B cell (primary cell): ENCODE measurements around the gene RAD51B. TPM values are rescaled to one million over a fixed set of nuclear protein-coding genes. Genes with fewer than 3 reads are reported as not detected.

Source experiments
- ATAC-seq: fragments of 200-7000 bp; cut with Tn5 transposase; one replicate; pipeline ENCODE4 v1.10.0; 2021; ENCODE audit warnings: low read depth, mild to moderate bottlenecking, moderate number of reproducible peaks, moderate library complexity
- CTCF ChIA-PET: fragments of 350-600 bp; sonication (Branson Sonifier 250); formaldehyde crosslinking; loops from one replicate; lab custom pipeline; 2021; ENCODE audit warnings: antibody characterized with exemption, inconsistent platforms; lab: Charles Lee
- POLR2A ChIA-PET: fragments of 350-600 bp; sonication (Branson Sonifier 250); formaldehyde crosslinking; loops from one replicate; lab custom pipeline; 2021; ENCODE audit warnings: antibody characterized with exemption; lab: Charles Lee
- DNase-seq: peaks from one replicate; pipeline ENCODE4 v3.0.0; 2013
- H2AFZ ChIP-seq: 2 replicates; pipeline ENCODE4 v1.6.1; 2012; ENCODE audit warnings: mild to moderate bottlenecking, low read depth, low read length; ENCODE audit not compliant: insufficient read depth, poor library complexity, severe bottlenecking
- H3K27ac ChIP-seq, 2 donors: 1 replicate in 1 of 2; 2 replicates in 1 of 2; pipeline ENCODE4 v1.5.1; 2012 to 2013; ENCODE audit warnings: low read length in 2 of 2, mild to moderate bottlenecking in 2 of 2, moderate library complexity in 1 of 2
- H3K27me3 ChIP-seq, 4 experiments: fragments of 200-600 bp in 1 of 4; sonication (generic) in 1 of 4; replicated peaks in 1 of 4; 1 replicate in 2 of 4; 2 replicates in 2 of 4; pipeline versions ENCODE4 v1.6.1 to v1.7.0; 2013 to 2016; ENCODE audit warnings: low read length in 3 of 4, mild to moderate bottlenecking in 2 of 4, mixed read lengths in 1 of 4, moderate library complexity in 1 of 4; ENCODE audit not compliant: insufficient read depth in 4 of 4, control insufficient read depth in 3 of 4; ENCODE audit errors: control extremely low read depth in 1 of 4
- H3K36me3 ChIP-seq, 2 experiments: replicated peaks in 1 of 2; 1 replicate in 1 of 2; 2 replicates in 1 of 2; pipeline versions ENCODE4 v1.6.1 to v1.7.1; 2013; ENCODE audit warnings: low read length in 1 of 2; ENCODE audit not compliant: insufficient read depth in 2 of 2, control insufficient read depth in 1 of 2; ENCODE audit errors: control extremely low read depth in 1 of 2, extremely low read depth in 1 of 2
- H3K4me1 ChIP-seq, 2 donors: fragments of 200-600 bp in 1 of 2; sonication (generic) in 1 of 2; 1 replicate in 1 of 2; 2 replicates in 1 of 2; pipeline versions ENCODE4 v1.5.1 to v1.6.1; 2013 to 2017; ENCODE audit warnings: low read length in 2 of 2; ENCODE audit not compliant: control insufficient read depth in 2 of 2, insufficient read depth in 2 of 2
- H3K4me2 ChIP-seq: replicated peaks from 2 replicates; pipeline ENCODE3; 2012; ENCODE audit warnings: mild to moderate bottlenecking, low read depth, low read length; ENCODE audit not compliant: poor library complexity, severe bottlenecking
- H3K4me3 ChIP-seq, 5 experiments: fragments of 200-600 bp in 1 of 5; sonication (generic) in 1 of 5; 1 replicate in 3 of 5; 2 replicates in 2 of 5; pipeline versions ENCODE4 v1.5.1 to v1.7.0; 2011 to 2016; ENCODE audit warnings: low read length in 4 of 5, mild to moderate bottlenecking in 4 of 5, low read depth in 2 of 5, control low read depth in 1 of 5, moderate library complexity in 1 of 5; ENCODE audit not compliant: insufficient read depth in 1 of 5; ENCODE audit errors: control extremely low read depth in 1 of 5, extremely low read depth in 1 of 5
- H3K79me2 ChIP-seq: fragments of 200-600 bp; sonication (generic); one replicate; pipeline ENCODE4 v1.6.0; 2016; ENCODE audit warnings: low read length; ENCODE audit not compliant: control insufficient read depth, insufficient read depth
- H3K9ac ChIP-seq: fragments of 200-600 bp; sonication (generic); 2 replicates; pipeline ENCODE4 v1.6.1; 2017; ENCODE audit warnings: mild to moderate bottlenecking, low read length, moderate library complexity
- H3K9me3 ChIP-seq, 3 donors: one replicate each; pipeline versions ENCODE4 v1.6.1 to v1.7.1; 2013; ENCODE audit warnings: low read length in 2 of 3; ENCODE audit not compliant: control insufficient read depth in 2 of 3, insufficient read depth in 1 of 3; ENCODE audit errors: control extremely low read depth in 1 of 3
- H4K20me1 ChIP-seq: 2 replicates; pipeline ENCODE4 v1.6.0; 2012; ENCODE audit warnings: mild to moderate bottlenecking, low read length; ENCODE audit not compliant: insufficient read depth, control insufficient read depth, poor library complexity, severe bottlenecking
- H3K27ac Mint-ChIP-seq: one replicate; pipeline ENCODE4 v1.8.0; 2021; ENCODE audit warnings: mixed read lengths
- H3K27me3 Mint-ChIP-seq: one replicate; pipeline ENCODE4 v1.8.0; 2021; ENCODE audit warnings: mixed read lengths
- H3K4me1 Mint-ChIP-seq: one replicate; pipeline ENCODE4 v1.8.0; 2021; ENCODE audit warnings: mixed read lengths
- H3K4me3 Mint-ChIP-seq: one replicate; pipeline ENCODE4 v1.8.0; 2021; ENCODE audit warnings: mixed read lengths
- H3K9me3 Mint-ChIP-seq: one replicate; pipeline ENCODE4 v1.8.0; 2022; ENCODE audit warnings: mixed read lengths; ENCODE audit not compliant: insufficient read depth
- CTCF ChIP-seq: fragments of 200-600 bp; IDR thresholded peaks from one replicate; pipeline ENCODE4 v1.8.0; 2022; ENCODE audit warnings: antibody characterized with exemption, mild to moderate bottlenecking
- EZH2 ChIP-seq: IDR thresholded peaks from 2 replicates; pipeline ENCODE4 v1.6.1; 2012; ENCODE audit warnings: borderline replicate concordance, low read depth, mild to moderate bottlenecking, moderate library complexity, low read length; ENCODE audit not compliant: insufficient read depth, poor library complexity, severe bottlenecking
- WGBS: methylation state at CpG from one replicate; pipeline ENCODE4 v1.1.5; 2013; ENCODE audit warnings: missing lambda C conversion rate; ENCODE audit not compliant: insufficient coverage; 5-methylcytosine and 5-hydroxymethylcytosine counted together
- intact Hi-C: fragments of 100-400 bp; cut with micrococcal nuclease; formaldehyde crosslinking; loops from one replicate; pipeline ENCODE4 v1.10.0; 2022
- polyA plus RNA-seq: library from polyadenylated mRNA; depleted of rRNA; stranded (reverse); fragments of >200 nt; gene quantifications from 2 replicates; pipeline ENCODE4 v1.2.3, GENCODE V29; 2012
- total RNA-seq, 2 donors: library from RNA; stranded (reverse); fragments of 120-200 nt in 1 of 2; gene quantifications; 1 replicate in 1 of 2; 2 replicates in 1 of 2; pipeline versions ENCODE4 v1.2.3 to v1.2.4, GENCODE V29; 2013 to 2022

The RAD51B gene
- total and polyA plus RNA-seq, 2 donors (not counting 1 experiment from before 2014, with no cell fraction given): 6.5 to 60.6 TPM

- Histone ChIP-seq H3K27ac (no peak overlapping the region), H3K9me3 (peaks cover 0 to 1% (median 0%) of the 10 kb centered on the region in 3 donors), H3K9ac (no peak overlapping the region), H3K27me3 (no peaks in the 10 kb centered on the region), H3K79me2 (no peaks in the 10 kb centered on the region), H2AFZ (no peak overlapping the region), H3K4me3 (no peak overlapping the region), H3K4me2 (no peak overlapping the region), H4K20me1 (no peaks in the 10 kb centered on the region), H3K4me1 (no peaks in the 10 kb centered on the region), H3K36me3 (no peaks in the 10 kb centered on the region)
- H3K27me3 Mint-ChIP-seq: no peaks in the 10 kb centered on the region
- 100% methylated on average over 1 of the region's 2 CpGs for WGBS
- H3K4me1 Mint-ChIP-seq: no peaks in the 10 kb centered on the region
- ChIA-PET POLR2A (no interaction called here), CTCF (no interaction called here)
- ATAC-seq (no peak), DNase-seq (no peak)
- no peaks in the 10 kb centered on the region for H3K9me3 Mint-ChIP-seq
- H3K4me3 Mint-ChIP-seq: no peak overlapping the region
- no peak for TF ChIP-seq EZH2
- no peak for TF ChIP-seq CTCF
- no peak overlapping the region for H3K27ac Mint-ChIP-seq
- intact Hi-C loops: no loop called here
Observed at GRCh38 chr14:67951529-67952135, 132.1 kb downstream of the RAD51B start.

- no peaks in the 10 kb centered on the region for H3K4me1 Mint-ChIP-seq
Observed at GRCh38 chr14:67952381-67952780, 132.8 kb downstream of the RAD51B start.

More at GRCh38 chr14:67952381-67952780, 132.8 kb downstream of the RAD51B start:
- intact Hi-C loops: no loop called here
- Histone ChIP-seq H4K20me1 (no peaks in the 10 kb centered on the region), H3K4me2 (no peak overlapping the region), H3K79me2 (no peaks in the 10 kb centered on the region), H3K9ac (no peak overlapping the region), H3K4me1 (no peaks in the 10 kb centered on the region), H2AFZ (no peak overlapping the region), H3K27me3 (no peaks in the 10 kb centered on the region), H3K9me3 (peaks cover 0 to 1% (median 0%) of the 10 kb centered on the region in 3 donors), H3K36me3 (no peaks in the 10 kb centered on the region), H3K4me3 (no peak overlapping the region), H3K27ac (no peak overlapping the region)
- Mint-ChIP-seq H3K27me3 (no peaks in the 10 kb centered on the region), H3K9me3 (no peaks in the 10 kb centered on the region), H3K4me3 (no peak overlapping the region), H3K27ac (no peak overlapping the region)
- DNase-seq (no peak), ATAC-seq (no peak)
- POLR2A ChIA-PET: no interaction called here
- TF ChIP-seq EZH2: no peak
- 100% methylated on average over 1 of the region's 2 CpGs for WGBS
- CTCF ChIA-PET: interaction anchor here (2.7 kb wide), 1 partner anchor 8 kb away, joined by 9 read pairs; no protein-coding TSS in a partner anchor
